Suprapubic skin (tissue), 4 donors: ENCODE data around the gene SCN5A. TPM values are rescaled to one million over a fixed set of nuclear protein-coding genes. Genes with fewer than 3 reads are reported as not detected.

Experiments used
- DNase-seq, 2 donors: peaks; one replicate each; pipeline ENCODE4 v3.0.0-alpha.2; 2019; ENCODE audit warnings: low spot score in 2 of 2
- H3K27ac ChIP-seq: fragments of 200-600 bp; sonication (generic); one replicate; pipeline ENCODE4 v1.5.1; 2019
- H3K27me3 ChIP-seq: fragments of 200-600 bp; sonication (generic); one replicate; pipeline ENCODE4 v1.5.1; 2019
- H3K36me3 ChIP-seq: fragments of 200-600 bp; sonication (generic); one replicate; pipeline ENCODE4 v1.5.1; 2019
- H3K4me1 ChIP-seq: fragments of 200-600 bp; sonication (generic); one replicate; pipeline ENCODE4 v1.5.1; 2019
- H3K4me3 ChIP-seq: fragments of 200-600 bp; sonication (generic); one replicate; pipeline ENCODE4 v1.5.1; 2019; ENCODE audit warnings: mild to moderate bottlenecking
- H3K9me3 ChIP-seq: fragments of 200-600 bp; sonication (generic); one replicate; pipeline ENCODE4 v1.5.1; 2019
- EP300 ChIP-seq: sonication (generic); formaldehyde crosslinking; IDR thresholded peaks from one replicate; pipeline ENCODE4 v1.6.1; 2017; ENCODE audit warnings: antibody characterized with exemption
- POLR2A ChIP-seq, 2 donors: fragments of 450-650 bp; IDR thresholded peaks; one replicate each; pipeline ENCODE4 v1.6.1; 2017; ENCODE audit warnings: antibody characterized with exemption in 2 of 2, mild to moderate bottlenecking in 2 of 2, moderate library complexity in 2 of 2
- POLR2AphosphoS5 ChIP-seq, 3 donors: sonication (generic); formaldehyde crosslinking; IDR thresholded peaks; one replicate each; pipeline ENCODE4 v1.6.1; 2017; ENCODE audit warnings: antibody characterized with exemption in 3 of 3
- WGBS: methylation state at CpG from one replicate; pipeline ENCODE4 v1.1.5; 2018; 5-methylcytosine and 5-hydroxymethylcytosine counted together
- total RNA-seq, 4 donors: library from RNA; depleted of rRNA; stranded (reverse); fragments of >200 nt; gene quantifications; one replicate each; pipeline ENCODE4 v1.1.0, GENCODE V29; 2016
- TF ChIP-seq, protein P1 (sequence below), 2 donors: fragments of 200-600 bp in 1 of 2; fragments of 450-650 bp in 1 of 2; sonication (generic) in 1 of 2; IDR thresholded peaks; one replicate each; pipeline ENCODE4 v1.5.1; 2016 to 2019; ENCODE audit warnings: antibody characterized with exemption in 2 of 2, mild to moderate bottlenecking in 1 of 2, moderate library complexity in 1 of 2

The SCN5A gene
- total RNA-seq, 4 donors from 2014 or later, result 0.15 to 1.1 (median 1.0) TPM; not detected in 1

DNA sequence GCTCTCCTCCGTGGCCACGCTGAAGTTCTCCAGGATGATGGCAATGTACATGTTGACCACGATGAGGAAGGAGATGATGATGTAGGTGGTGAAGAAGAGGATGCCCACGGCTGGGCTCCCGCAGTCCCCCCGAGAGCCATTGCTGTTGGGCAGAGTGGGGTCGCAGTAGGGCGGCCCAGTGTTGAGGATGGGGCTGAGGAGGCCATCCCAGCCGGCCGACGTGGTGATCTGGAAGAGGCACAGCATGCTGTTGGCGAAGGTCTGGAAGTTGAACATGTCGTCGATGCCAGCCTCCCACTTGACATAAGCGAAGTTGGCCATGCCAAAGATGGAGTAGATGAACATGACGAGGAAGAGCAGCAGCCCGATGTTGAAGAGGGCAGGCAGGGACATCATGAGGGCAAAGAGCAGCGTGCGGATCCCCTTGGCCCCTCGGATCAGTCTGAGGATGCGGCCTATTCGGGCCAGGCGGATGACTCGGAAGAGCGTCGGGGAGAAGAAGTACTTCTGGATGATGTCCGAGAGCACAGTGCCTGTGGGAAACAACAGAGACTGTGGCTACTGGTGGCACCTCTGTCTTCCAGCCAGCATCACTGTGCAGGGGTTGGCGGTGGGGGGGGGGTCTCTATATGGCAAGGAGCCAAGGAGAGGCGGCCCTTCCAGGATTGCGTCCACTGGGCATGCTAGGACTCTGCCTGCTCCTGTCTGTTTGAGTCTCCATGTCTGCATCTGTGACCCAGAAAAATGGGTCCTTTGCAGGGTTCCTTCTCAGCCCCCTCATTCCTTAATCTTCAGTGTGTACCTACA is 98.3 kb downstream of the SCN5A start:
- no peaks in the 10 kb centered on the region for H3K4me1 ChIP-seq
- WGBS, result 92% methylated on average over 30 of the region's 30 CpGs
- no peaks in the 10 kb centered on the region for H3K27me3 ChIP-seq
- H3K36me3 ChIP-seq, result no peaks in the 10 kb centered on the region
- no peak for TF ChIP-seq POLR2AphosphoS5 (IDR thresholded peaks at IDR 0.05)
- TF ChIP-seq, protein P1, sequence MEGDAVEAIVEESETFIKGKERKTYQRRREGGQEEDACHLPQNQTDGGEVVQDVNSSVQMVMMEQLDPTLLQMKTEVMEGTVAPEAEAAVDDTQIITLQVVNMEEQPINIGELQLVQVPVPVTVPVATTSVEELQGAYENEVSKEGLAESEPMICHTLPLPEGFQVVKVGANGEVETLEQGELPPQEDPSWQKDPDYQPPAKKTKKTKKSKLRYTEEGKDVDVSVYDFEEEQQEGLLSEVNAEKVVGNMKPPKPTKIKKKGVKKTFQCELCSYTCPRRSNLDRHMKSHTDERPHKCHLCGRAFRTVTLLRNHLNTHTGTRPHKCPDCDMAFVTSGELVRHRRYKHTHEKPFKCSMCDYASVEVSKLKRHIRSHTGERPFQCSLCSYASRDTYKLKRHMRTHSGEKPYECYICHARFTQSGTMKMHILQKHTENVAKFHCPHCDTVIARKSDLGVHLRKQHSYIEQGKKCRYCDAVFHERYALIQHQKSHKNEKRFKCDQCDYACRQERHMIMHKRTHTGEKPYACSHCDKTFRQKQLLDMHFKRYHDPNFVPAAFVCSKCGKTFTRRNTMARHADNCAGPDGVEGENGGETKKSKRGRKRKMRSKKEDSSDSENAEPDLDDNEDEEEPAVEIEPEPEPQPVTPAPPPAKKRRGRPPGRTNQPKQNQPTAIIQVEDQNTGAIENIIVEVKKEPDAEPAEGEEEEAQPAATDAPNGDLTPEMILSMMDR (IDR thresholded peaks at IDR 0.05), result no peak
- no peak overlapping the region for H3K4me3 ChIP-seq
- DNase-seq, result peak in 1 of 2 donors; percentile 69
- no peak overlapping the region for H3K27ac ChIP-seq
- H3K9me3 ChIP-seq, result peaks cover 6% of the 10 kb centered on the region

DNA sequence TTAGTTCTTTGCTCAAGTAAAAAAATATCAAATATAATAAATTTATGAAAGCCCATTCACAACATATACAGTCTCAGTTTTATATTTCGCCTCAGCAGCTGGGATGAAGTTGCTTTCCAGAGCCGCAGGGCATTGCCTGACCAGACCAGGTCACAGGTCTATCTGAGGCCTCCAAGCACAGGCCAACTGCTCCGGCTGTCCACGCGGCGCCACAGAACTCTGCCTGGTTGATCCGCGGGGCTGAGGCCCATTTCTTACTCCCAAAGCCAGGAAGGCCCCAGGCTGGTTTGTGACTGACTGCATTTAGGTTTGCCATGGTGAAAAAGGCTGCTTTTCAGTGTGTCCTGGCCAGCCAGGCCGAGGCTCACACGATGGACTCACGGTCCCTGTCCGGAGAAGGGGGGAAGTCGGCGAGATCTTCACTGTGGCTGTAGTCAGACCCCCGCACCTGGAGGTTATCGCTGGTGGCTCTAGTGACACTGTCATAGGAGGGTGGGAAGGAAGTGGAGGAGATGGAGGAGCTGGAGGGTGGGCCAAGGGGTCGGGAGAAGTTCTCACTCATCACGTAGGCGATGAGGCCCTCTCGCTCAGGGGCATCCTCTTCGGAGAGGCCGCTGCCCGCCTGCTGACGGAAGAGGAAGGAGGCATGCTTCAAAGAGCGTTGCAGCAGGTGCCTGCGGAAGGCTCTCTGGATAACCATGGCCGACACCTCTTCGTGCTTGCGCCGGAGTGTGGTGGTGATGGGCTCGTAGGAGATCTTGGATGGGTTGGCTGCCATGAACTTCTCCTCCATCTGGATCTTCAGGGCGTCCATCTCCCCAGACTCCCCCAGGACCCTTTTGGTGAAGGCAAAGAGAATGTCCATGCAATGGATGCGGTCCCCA is 99.3 kb downstream of the SCN5A start:
- Histone ChIP-seq H3K27me3 (no peaks in the 10 kb centered on the region), H3K36me3 (no peaks in the 10 kb centered on the region), H3K4me1 (no peaks in the 10 kb centered on the region), H3K27ac (no peak overlapping the region), H3K4me3 (no peak overlapping the region), H3K9me3 (peaks cover 6% of the 10 kb centered on the region)
- TF ChIP-seq, protein P1 (IDR thresholded peaks at IDR 0.05), result no peak
- no peak for TF ChIP-seq POLR2A (IDR thresholded peaks at IDR 0.05)
- TF ChIP-seq EP300, result no peak
- no peak for TF ChIP-seq POLR2AphosphoS5 (IDR thresholded peaks at IDR 0.05)
- WGBS, result 95% methylated on average over 31 of the region's 33 CpGs
- DNase-seq, result peak in 1 of 2 donors; percentile 56

- peak in 1 of 2 donors; percentile 62 for DNase-seq
- no peak overlapping the region for H3K4me3 ChIP-seq
- H3K9me3 ChIP-seq, result peaks cover 5% of the 10 kb centered on the region
- no peak overlapping the region for H3K27ac ChIP-seq
- no peaks in the 10 kb centered on the region for H3K27me3 ChIP-seq
- WGBS, result 93% methylated on average over 7 of the region's 7 CpGs
- no peaks in the 10 kb centered on the region for H3K36me3 ChIP-seq
- TF ChIP-seq EP300 (no peak), POLR2A (IDR thresholded peaks at IDR 0.05) (no peak), POLR2AphosphoS5 (IDR thresholded peaks at IDR 0.05) (no peak)
- TF ChIP-seq, protein P1 (IDR thresholded peaks at IDR 0.05), result no peak
- no peaks in the 10 kb centered on the region for H3K4me1 ChIP-seq
These were observed 100.0 kb downstream of the SCN5A start for GRCh38 chr3:38549486-38549885.

DNA sequence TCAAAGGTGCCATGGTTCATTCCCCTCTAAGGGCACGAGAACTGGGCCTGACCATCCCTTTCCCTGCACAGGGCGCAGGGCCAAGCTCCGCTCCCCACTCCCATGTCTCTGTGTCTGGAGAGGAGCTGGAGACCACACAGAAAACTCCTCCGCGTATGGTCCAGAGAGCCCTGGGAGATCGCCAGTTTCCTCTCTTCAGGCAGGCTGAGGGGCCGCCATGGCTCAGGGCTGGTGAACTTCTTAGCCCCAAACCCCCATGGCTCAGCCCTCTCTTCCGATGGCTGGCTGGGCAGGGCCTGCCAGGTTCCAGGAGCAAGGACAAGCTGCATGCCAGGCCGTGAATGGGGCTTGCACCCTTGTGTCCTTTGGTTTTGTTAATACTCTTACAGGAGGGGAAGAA is 100.4 kb downstream of the SCN5A start:
- H3K36me3 ChIP-seq, result no peaks in the 10 kb centered on the region
- no peaks in the 10 kb centered on the region for H3K27me3 ChIP-seq
- WGBS, result 87% methylated on average over 8 of the region's 9 CpGs
- DNase-seq, result peak in 1 of 2 donors; percentile 70
- no peak overlapping the region for H3K27ac ChIP-seq
- H3K9me3 ChIP-seq, result peaks cover 1% of the 10 kb centered on the region
- H3K4me1 ChIP-seq, result no peaks in the 10 kb centered on the region
- H3K4me3 ChIP-seq, result no peak overlapping the region
- TF ChIP-seq, protein P1 (IDR thresholded peaks at IDR 0.05), result no peak
- TF ChIP-seq EP300 (no peak), POLR2AphosphoS5 (IDR thresholded peaks at IDR 0.05) (no peak), POLR2A (IDR thresholded peaks at IDR 0.05) (no peak)
